Body of pancreas (tissue), 4 donors: ENCODE measurements around the gene PGLYRP4.

Experiments
- CTCF ChIP-seq, 7 experiments: fragments of 450-650 bp in 4 of 7; fragments of 200-600 bp in 3 of 7; sonication (generic) in 3 of 7; IDR thresholded peaks; one replicate each; pipeline ENCODE4 v1.5.1; 2016 to 2019; ENCODE audit warnings: antibody characterized with exemption in 7 of 7
- POLR2A ChIP-seq, 3 donors: fragments of 450-650 bp; IDR thresholded peaks; one replicate each; pipeline ENCODE4 v1.6.1; 2016; ENCODE audit warnings: antibody characterized with exemption in 3 of 3, mild to moderate bottlenecking in 2 of 3

GRCh38 chr1:153372571-153372970, 23.9 kb upstream of the PGLYRP4 start:
- TF ChIP-seq CTCF (IDR thresholded peaks at IDR 0.05) (no peak), POLR2A (IDR thresholded peaks at IDR 0.05) (no peak)
